Hepatocyte (in vitro differentiated cells): ENCODE data around the gene ARL15.

ENCODE experiments used
- EZH2 ChIP-seq: fragments of 200-600 bp; sonication (generic); IDR thresholded peaks from 2 replicates; pipeline ENCODE4 v1.6.1; 2016; ENCODE audit warnings: antibody characterized with exemption, mild to moderate bottlenecking, borderline replicate concordance
- EZH2phosphoT487 ChIP-seq: fragments of 200-600 bp; sonication (generic); IDR thresholded peaks from one replicate; pipeline ENCODE4 v1.6.1; 2018; ENCODE audit warnings: antibody characterized with exemption, mild to moderate bottlenecking, low read depth, moderate library complexity; ENCODE audit not compliant: unreplicated experiment, severe bottlenecking
- TF ChIP-seq, protein P1 (sequence below): fragments of 200-600 bp; sonication (generic); IDR thresholded peaks from 2 replicates; pipeline ENCODE4 v1.5.1; 2016; ENCODE audit warnings: antibody characterized with exemption, mild to moderate bottlenecking; ENCODE audit not compliant: poor library complexity

- no peak for TF ChIP-seq EZH2
- TF ChIP-seq, protein P1, sequence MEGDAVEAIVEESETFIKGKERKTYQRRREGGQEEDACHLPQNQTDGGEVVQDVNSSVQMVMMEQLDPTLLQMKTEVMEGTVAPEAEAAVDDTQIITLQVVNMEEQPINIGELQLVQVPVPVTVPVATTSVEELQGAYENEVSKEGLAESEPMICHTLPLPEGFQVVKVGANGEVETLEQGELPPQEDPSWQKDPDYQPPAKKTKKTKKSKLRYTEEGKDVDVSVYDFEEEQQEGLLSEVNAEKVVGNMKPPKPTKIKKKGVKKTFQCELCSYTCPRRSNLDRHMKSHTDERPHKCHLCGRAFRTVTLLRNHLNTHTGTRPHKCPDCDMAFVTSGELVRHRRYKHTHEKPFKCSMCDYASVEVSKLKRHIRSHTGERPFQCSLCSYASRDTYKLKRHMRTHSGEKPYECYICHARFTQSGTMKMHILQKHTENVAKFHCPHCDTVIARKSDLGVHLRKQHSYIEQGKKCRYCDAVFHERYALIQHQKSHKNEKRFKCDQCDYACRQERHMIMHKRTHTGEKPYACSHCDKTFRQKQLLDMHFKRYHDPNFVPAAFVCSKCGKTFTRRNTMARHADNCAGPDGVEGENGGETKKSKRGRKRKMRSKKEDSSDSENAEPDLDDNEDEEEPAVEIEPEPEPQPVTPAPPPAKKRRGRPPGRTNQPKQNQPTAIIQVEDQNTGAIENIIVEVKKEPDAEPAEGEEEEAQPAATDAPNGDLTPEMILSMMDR, result no peak
- TF ChIP-seq EZH2phosphoT487, result no peak
Measured at GRCh38 chr5:54080831-54081230, 229.5 kb downstream of the ARL15 start.
